Stimulated activated naive CD4-positive, alpha-beta T cell treated with Interleukin-2 at 50 U/mL for 16 hours (primary cell): Measurements from ENCODE around the gene SLITRK5.

Source experiments
- DNase-seq: peaks from one replicate; lab custom pipeline; 2025; lab: John Stamatoyannopoulos, UW

Gene SLITRK5

GRCh38 chr13:87709947-87710346, 38.8 kb downstream of the SLITRK5 start:
- no peak for DNase-seq

GRCh38 chr13:87712012-87712411, 40.8 kb downstream of the SLITRK5 start:
- no peak for DNase-seq
